Forelimb muscle (tissue), 1 donor: Measurements from ENCODE around the gene ENTREP3. TPM values are rescaled to one million over a fixed set of nuclear protein-coding genes. Genes with fewer than 3 reads are reported as not detected.

ENCODE experiments used
- DNase-seq: peaks from one replicate; pipeline ENCODE4 v3.0.0-alpha.2; 2013; ENCODE audit warnings: low read depth
- polyA plus RNA-seq: library from polyadenylated mRNA; unstranded; fragments of 120-200 nt; gene quantifications from one replicate; pipeline ENCODE4 v1.2.1, GENCODE V29; 2013; ENCODE audit not compliant: insufficient read length

ENTREP3 gene
- polyA plus RNA-seq, 1 donor: 16.3 TPM

DNA sequence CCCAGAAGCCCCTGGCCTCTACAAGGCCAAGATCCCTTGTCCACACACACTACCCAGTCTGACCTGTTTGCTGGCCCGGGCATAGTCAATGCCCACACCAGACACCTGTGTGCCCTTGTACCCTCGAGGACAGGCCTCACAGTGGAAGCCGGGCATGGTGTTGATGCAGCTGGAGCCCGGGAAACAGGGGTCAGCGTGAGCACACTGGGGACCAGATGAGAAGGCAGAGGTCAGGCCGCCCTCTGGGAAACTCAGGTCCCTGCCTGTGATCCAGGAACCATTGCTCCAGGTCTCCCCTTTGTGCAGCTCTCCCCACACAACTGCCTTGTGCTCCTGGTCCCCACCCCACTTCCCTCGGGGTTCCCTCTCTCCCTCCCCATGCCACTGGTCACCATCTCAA, 53.1 kb downstream of the ENTREP3 start:
- no peak for DNase-seq

DNA sequence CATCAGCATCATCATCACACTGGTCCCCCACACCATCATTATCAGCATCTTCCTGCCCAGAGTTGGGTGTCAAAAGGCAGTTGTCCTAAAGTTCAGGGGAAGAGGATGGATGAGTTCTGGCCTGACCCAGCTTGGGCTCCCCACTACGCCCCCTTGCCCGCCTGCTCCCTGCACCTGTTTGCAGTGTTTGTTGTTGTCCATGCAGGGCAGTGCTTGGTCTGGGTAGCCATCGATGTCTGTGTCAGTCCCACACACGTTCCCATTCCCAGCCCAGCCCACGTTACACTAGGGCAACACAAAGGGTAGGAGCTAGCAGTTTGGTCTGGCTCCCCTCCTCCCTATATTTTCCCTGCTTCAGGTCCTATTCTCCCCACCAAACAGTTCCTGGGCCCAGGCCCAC, 54.4 kb downstream of the ENTREP3 start:
- DNase-seq: no peak

DNA sequence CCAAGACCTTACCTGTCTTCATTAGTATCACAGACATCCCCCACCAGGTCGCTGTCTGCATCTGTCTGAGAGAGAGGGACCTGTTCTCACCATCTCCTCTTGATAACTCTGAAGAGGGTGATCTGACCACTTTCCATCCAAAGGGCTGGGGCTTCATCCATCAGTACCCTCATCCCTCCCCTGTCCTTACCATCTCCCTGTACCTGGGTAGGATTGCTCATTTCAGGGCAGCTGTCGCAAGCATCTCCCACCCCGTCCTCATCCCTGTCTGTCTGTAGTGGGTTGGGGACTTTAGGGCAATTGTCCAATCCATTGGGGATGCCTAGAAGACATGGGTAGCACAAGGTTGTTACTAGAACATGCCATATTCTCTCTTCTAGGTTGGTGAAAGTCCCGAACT, 55.5 kb downstream of the ENTREP3 start:
- DNase-seq: no peak

DNA sequence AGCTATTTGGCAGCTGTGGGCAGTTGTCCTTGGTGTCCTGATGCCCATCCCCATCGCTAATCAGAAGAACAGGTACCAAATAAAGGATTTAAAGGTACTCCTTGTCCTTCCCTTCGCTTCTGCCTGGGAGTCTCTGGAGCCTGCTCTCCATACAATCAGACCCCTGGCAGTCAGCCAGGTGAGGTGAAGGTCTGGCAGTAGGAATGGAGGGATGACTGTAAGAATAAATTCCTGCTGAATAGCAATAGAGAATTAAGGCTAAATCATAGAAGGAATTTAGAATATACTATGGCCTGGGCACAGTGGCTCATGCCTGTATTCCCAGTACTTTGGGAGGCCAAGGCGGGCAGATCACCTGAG, 56.8 kb downstream of the ENTREP3 start:
- no peak for DNase-seq

DNA sequence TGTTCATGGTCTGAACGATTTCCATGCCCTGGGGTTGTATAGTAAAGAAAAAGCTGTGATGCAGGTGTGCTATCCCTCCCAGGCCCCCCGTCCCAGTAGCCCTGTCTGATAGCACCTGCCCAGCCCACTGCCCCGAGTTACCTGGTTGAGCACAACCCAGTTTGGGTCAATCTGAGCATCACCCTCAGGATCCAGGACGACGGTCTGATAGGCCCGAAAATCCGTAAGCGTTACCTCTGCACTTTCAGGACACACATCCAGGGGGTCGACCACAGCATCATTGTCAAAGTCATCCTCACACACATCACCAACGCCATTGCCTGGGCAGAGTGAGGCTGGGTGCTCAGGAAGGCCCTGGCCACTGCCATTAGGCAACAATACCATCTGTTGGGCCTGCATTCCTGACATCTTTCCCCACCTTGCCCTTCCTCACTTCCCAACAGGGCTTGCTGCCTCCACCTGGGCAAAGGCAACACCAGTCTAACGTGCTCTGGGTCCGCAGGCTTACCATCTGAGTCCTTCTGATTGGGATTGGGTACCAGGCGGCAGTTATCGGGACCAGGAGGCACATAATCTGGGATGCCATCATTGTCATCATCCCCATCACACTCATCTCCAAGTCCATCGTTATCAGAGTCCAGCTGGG, 57.3 kb downstream of the ENTREP3 start:
- DNase-seq: no peak

Other genes starting within 250 kb of the ENTREP3 start
- gene DCST2, start 221.7 kb downstream of the ENTREP3 start, polyA plus RNA-seq: 0.63 TPM
- 0.09 TPM for gene DCST1, start 221.7 kb downstream of the ENTREP3 start, polyA plus RNA-seq
- gene ADAM15, start 204.2 kb downstream of the ENTREP3 start, polyA plus RNA-seq: 57.1 TPM
- gene EFNA4, start 191.7 kb downstream of the ENTREP3 start, polyA plus RNA-seq: 6.5 TPM
- 2.1 TPM for gene EFNA3, start 176.6 kb downstream of the ENTREP3 start, polyA plus RNA-seq
- gene EFNA1, start 127.6 kb downstream of the ENTREP3 start, polyA plus RNA-seq: 20.6 TPM
- 18.6 TPM for gene SLC50A1, start 119.6 kb downstream of the ENTREP3 start, polyA plus RNA-seq
- gene DPM3, start 115.0 kb downstream of the ENTREP3 start, polyA plus RNA-seq: 23.9 TPM
- 85.3 TPM for gene KRTCAP2, start 82.2 kb downstream of the ENTREP3 start, polyA plus RNA-seq
- 0.46 TPM for gene TRIM46, start 81.6 kb downstream of the ENTREP3 start, polyA plus RNA-seq
- gene THBS3, start 47.6 kb downstream of the ENTREP3 start, polyA plus RNA-seq: 63.0 TPM
- 16.9 TPM for gene MTX1, start 46.8 kb downstream of the ENTREP3 start, polyA plus RNA-seq
- gene SCAMP3, start 6.9 kb upstream of the ENTREP3 start, polyA plus RNA-seq: 44.4 TPM
- gene CLK2, start 18.0 kb upstream of the ENTREP3 start, polyA plus RNA-seq: 37.0 TPM
- 4.3 TPM for gene HCN3, start 22.0 kb upstream of the ENTREP3 start, polyA plus RNA-seq
- 0.09 TPM for gene PKLR, start 46.0 kb upstream of the ENTREP3 start, polyA plus RNA-seq
- 115 TPM for gene FDPS, start 53.4 kb upstream of the ENTREP3 start, polyA plus RNA-seq
- 27.9 TPM for gene RUSC1, start 65.4 kb upstream of the ENTREP3 start, polyA plus RNA-seq